BJ (cell line): ENCODE measurements around the gene FNDC3B. TPM values are rescaled to one million over a fixed set of nuclear protein-coding genes. Genes with fewer than 3 reads are reported as not detected.

Experiments
- CTCF ChIA-PET: fragments of 350-600 bp; formaldehyde crosslinking; extraction: SDS; loops from one replicate; lab custom pipeline; 2021; ENCODE audit warnings: antibody characterized with exemption, inconsistent platforms; lab: Yijun Ruan, JAX
- POLR2A ChIA-PET: fragments of 300-600 bp; sonication (Branson Sonifier 250); formaldehyde crosslinking; extraction: SDS; loops from one replicate; lab custom pipeline; 2021; ENCODE audit warnings: antibody characterized with exemption; lab: Charles Lee
- DNase-seq: peaks from one replicate; pipeline ENCODE4 v3.0.0-alpha.2; 2011; ENCODE audit warnings: low read depth
- H3K27me3 ChIP-seq: 2 replicates; pipeline ENCODE4 v1.6.0; 2011; ENCODE audit warnings: low read length; ENCODE audit not compliant: control insufficient read depth, insufficient read depth
- H3K36me3 ChIP-seq: 2 replicates; pipeline ENCODE4 v1.5.1; 2011; ENCODE audit warnings: low read length; ENCODE audit not compliant: control insufficient read depth, insufficient read depth
- H3K4me3 ChIP-seq: 2 replicates; pipeline ENCODE4 v1.5.1; 2011; ENCODE audit warnings: low read depth, mild to moderate bottlenecking, control low read depth, low read length
- polyA plus RNA-seq: library from polyadenylated mRNA; depleted of rRNA; stranded (reverse); fragments of >200 nt; gene quantifications from 2 replicates; pipeline ENCODE4 v1.2.3, GENCODE V29; 2011
- TF ChIP-seq, protein P1 (sequence below): IDR thresholded peaks from 2 replicates; pipeline ENCODE4 v1.5.1; 2011; ENCODE audit warnings: low read depth, mild to moderate bottlenecking, control low read depth, inconsistent platforms, low read length, moderate library complexity; ENCODE audit not compliant: insufficient read depth

FNDC3B gene
- polyA plus RNA-seq, 1 experiment: 28.6 TPM

DNA sequence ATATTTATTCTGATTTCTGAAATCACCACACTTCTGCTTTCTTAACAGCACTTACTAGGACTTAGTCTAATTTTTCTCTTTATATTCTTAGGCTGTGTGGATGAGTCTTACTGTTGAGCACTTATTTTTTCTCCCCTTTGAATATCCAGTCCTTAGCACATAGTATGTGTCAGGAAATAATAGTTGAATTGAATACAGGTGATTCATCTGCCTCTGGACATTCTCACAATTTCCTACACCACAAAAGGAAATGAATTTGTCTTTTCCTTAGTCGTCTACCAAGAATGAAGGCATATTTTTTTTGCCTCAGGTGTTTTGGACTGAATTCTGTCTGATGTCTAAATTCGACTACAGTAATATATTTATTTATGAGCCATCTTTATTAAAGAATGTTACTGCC, 204.6 kb downstream of the FNDC3B start:
- no peak for DNase-seq
- Histone ChIP-seq H3K27me3 (no peaks in the 10 kb centered on the region), H3K36me3 (peaks cover 12% of the 10 kb centered on the region), H3K4me3 (no peak overlapping the region)
- POLR2A ChIA-PET: no interaction called here
- TF ChIP-seq, protein P1, sequence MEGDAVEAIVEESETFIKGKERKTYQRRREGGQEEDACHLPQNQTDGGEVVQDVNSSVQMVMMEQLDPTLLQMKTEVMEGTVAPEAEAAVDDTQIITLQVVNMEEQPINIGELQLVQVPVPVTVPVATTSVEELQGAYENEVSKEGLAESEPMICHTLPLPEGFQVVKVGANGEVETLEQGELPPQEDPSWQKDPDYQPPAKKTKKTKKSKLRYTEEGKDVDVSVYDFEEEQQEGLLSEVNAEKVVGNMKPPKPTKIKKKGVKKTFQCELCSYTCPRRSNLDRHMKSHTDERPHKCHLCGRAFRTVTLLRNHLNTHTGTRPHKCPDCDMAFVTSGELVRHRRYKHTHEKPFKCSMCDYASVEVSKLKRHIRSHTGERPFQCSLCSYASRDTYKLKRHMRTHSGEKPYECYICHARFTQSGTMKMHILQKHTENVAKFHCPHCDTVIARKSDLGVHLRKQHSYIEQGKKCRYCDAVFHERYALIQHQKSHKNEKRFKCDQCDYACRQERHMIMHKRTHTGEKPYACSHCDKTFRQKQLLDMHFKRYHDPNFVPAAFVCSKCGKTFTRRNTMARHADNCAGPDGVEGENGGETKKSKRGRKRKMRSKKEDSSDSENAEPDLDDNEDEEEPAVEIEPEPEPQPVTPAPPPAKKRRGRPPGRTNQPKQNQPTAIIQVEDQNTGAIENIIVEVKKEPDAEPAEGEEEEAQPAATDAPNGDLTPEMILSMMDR: no peak
- CTCF ChIA-PET: no interaction called here

DNA sequence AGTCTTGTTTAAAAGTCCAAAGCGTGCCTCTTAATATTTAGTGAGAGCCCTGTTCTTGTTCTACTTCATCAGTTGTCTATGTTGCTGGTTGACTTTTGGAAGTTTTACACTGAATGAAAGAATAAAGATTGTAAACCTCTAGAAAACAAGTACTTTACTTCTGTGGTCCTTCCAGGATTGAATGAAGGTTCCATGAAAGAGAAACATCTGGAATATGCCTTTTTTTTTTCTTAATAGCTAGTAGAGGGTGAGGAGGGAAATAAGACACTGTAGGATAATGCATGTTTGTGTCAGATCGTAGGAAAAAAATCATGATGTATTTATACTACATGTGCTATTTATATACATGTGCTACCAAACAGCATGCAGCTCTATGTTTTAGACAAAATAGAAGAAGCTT, 205.9 kb downstream of the FNDC3B start:
- no peaks in the 10 kb centered on the region for H3K27me3 ChIP-seq
- POLR2A ChIA-PET: no interaction called here
- H3K36me3 ChIP-seq: peaks cover 10% of the 10 kb centered on the region
- no peak for DNase-seq
- CTCF ChIA-PET: no interaction called here
- no peak overlapping the region for H3K4me3 ChIP-seq
- TF ChIP-seq, protein P1: no peak

DNA sequence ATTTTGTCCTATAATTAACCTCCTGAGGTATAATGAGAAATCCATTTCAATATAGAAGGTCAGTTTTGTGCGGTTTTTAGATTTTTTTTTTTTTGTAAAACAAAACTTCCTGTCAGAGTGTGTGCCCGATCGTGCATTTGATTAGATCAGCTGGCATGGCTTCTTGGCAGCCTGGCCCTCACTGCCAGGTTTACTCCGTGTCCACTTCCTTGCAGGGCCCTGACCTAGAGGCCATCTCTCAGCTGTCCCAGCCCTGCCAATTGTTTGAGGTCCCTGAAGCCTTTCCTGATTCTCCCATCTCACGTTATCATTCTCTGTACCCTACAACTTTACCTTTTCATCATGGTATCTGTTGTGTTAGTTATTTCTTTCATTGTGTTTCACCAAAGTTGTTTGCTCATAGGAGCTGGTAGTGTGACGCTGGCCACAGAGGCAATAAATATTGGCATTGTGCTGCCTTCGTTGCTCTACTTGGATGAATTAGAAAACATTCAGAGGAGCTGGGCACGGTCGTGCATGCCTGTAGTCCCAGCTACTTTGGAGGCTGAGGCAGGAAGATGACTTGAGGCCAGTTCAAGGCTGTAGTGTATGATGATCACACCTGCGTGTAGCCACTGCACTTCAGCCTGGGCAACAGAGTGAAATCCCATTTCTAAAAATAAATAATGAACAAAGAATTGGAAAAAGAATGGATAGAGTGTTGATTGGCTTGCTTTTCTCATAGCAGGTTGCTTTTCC, 206.9 kb downstream of the FNDC3B start:
- ChIA-PET CTCF (no interaction called here), POLR2A (no interaction called here)
- H3K4me3 ChIP-seq: no peak overlapping the region
- no peaks in the 10 kb centered on the region for H3K27me3 ChIP-seq
- no peak for DNase-seq
- TF ChIP-seq, protein P1: no peak
- peaks cover 11% of the 10 kb centered on the region for H3K36me3 ChIP-seq

DNA sequence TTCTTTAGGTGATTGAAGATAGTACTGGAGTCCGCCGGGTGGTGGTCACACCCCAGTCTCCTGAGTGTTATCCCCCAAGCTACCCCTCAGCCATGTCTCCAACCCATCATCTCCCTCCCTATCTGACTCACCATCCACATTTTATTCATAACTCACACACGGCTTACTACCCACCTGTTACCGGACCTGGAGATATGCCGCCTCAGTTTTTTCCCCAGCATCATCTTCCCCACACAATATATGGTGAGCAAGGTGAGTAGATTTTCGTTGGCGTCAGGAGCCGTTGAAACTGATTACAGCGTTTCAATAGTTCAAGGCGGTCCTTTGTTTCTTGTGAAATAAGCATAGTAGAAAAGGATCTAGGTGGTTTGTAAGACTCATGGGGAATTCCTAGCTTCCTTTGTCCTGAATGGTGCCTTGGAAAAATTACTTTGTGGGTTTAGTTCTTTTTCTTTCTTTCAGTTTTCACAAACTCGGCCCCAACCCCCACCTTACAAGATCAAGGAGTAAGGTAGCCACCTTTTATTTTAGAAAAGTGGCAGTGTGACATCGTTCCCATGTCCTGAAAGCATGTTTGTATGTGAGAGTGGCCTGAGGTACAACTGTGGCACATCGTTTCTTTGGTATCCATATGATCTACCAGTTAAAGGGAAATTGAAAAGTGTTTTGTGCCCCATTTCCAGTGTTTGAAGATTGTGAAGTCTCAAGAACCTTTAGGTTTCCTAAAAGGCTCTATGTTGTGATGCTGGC, 208.3 kb downstream of the FNDC3B start:
- no peak for DNase-seq
- Histone ChIP-seq H3K36me3 (peaks cover 11% of the 10 kb centered on the region), H3K27me3 (no peaks in the 10 kb centered on the region), H3K4me3 (no peak overlapping the region)
- POLR2A ChIA-PET: no interaction called here
- CTCF ChIA-PET: no interaction called here
- TF ChIP-seq, protein P1: no peak

DNA sequence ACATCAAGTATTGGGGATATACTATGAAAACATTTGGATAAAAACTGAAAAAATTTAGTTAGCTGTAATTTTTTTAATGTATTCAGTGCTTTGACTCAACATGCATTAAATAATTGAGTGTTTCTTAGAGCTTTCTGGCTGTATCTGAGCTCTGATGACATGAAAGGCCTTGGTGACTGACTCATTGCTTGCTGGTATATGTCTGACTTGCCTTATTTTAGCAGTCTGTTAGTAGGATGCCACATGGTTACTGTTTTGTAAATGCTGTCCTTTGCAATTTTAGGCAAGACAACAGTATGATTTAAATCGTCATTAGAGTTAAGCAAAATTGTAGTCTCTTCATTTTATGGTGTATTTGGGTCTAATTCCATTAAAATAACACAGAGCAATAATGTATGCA, 209.7 kb downstream of the FNDC3B start:
- no peak for DNase-seq
- POLR2A ChIA-PET: no interaction called here
- Histone ChIP-seq H3K36me3 (peaks cover 13% of the 10 kb centered on the region), H3K27me3 (no peaks in the 10 kb centered on the region), H3K4me3 (no peak overlapping the region)
- TF ChIP-seq, protein P1: no peak
- CTCF ChIA-PET: no interaction called here
